Gastrocnemius medialis (tissue), 4 donors: Measurements from ENCODE around the gene MEF2D.

Experiments
- CTCF ChIP-seq, 5 experiments: fragments of 450-650 bp in 3 of 5; fragments of 200-600 bp in 2 of 5; sonication (generic) in 2 of 5; IDR thresholded peaks in 4 of 5; conservative IDR thresholded peaks in 1 of 5; 1 replicate in 4 of 5; 2 replicates in 1 of 5; pipeline ENCODE4 v1.5.1; 2016 to 2019; ENCODE audit warnings: antibody characterized with exemption in 5 of 5, mild to moderate bottlenecking in 3 of 5, moderate library complexity in 3 of 5
- POLR2A ChIP-seq, 2 donors: fragments of 450-650 bp; IDR thresholded peaks; one replicate each; pipeline ENCODE4 v1.6.1; 2017; ENCODE audit warnings: antibody characterized with exemption in 2 of 2, mild to moderate bottlenecking in 2 of 2, moderate library complexity in 2 of 2

- TF ChIP-seq CTCF (IDR thresholded peaks at IDR 0.05 in 4 of 5, conservative IDR thresholded peaks at IDR 0.05 in 1 of 5): no peak
- TF ChIP-seq POLR2A (IDR thresholded peaks at IDR 0.05): no peak
Observed at GRCh38 chr1:156433602-156434001, 67.0 kb downstream of the MEF2D start.
